ENCODE data around the gene RPS14.
A peak's percentile ranks its signal among the peaks of the same experiment; 100 is the strongest.

Gene RPS14
- total RNA-seq: 692 to 1,074 (median 863) reads per million in 9 experiments

GRCh38 chr5:150449517-150450339, at the start of gene RPS14:
Gene RPS14, minus strand, starts transcription at chr5:150449739. Its CDS starts 2,006 bp downstream, at chr5:150447733.
- H3K27me3 Mint-ChIP-seq: no peaks in the 10 kb centered on the region
- ATAC-seq (replicated peaks): peak; percentile 91
- peak within 1 kb of the TSS; percentile 99 for H3K27ac Mint-ChIP-seq
- H3K36me3 Mint-ChIP-seq (ENCODE audit: insufficient read depth): peaks cover 51% of the 10 kb centered on the region
- peak within 1 kb of the TSS; percentile 89 to 90 for H3K4me3 Mint-ChIP-seq
- peak; percentile 92 to 93 (median 93) for DNase-seq
- peaks cover 23 to 30% of the 10 kb centered on the region in 2 donors for H3K4me1 Mint-ChIP-seq (ENCODE audit: low read depth in 2 of 2)
- H3K9me3 Mint-ChIP-seq: no peaks in the 10 kb centered on the region

DNA sequence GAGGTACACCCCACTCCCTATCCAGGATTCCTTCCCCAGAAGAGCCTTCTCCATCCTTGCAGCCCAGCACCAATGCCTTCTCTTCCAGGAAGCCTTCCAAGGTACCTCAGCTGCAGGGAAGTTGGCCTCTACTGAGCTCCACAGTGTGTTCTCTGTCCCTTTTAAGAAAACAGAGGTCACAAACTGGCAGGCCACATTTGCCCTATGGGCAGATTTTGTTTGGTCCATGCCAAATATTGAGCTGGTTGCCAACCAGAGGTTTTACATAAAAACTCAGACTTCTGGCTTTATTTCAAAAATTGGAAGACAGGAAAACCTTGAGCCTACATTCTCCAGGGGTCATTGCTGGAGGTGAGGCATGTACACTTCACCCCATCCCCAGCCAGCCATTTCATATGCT, 49.4 kb upstream of the RPS14 start:
- DNase-seq: no peak
- Mint-ChIP-seq H3K27ac (no peak overlapping the region), H3K9me3 (no peaks in the 10 kb centered on the region), H3K36me3 (ENCODE audit: insufficient read depth) (peaks cover 4% of the 10 kb centered on the region), H3K4me3 (no peak overlapping the region), H3K4me1 (ENCODE audit: low read depth in 2 of 2) (peaks cover 0 to 3% of the 10 kb centered on the region in 2 donors), H3K27me3 (peaks cover 4 to 15% of the 10 kb centered on the region in 2 donors)
- no peak for ATAC-seq (replicated peaks)

- H3K4me1 Mint-ChIP-seq (ENCODE audit: low read depth in 2 of 2): peaks cover 0 to 3% of the 10 kb centered on the region in 2 donors
- H3K36me3 Mint-ChIP-seq (ENCODE audit: insufficient read depth): peaks cover 6% of the 10 kb centered on the region
- no peak overlapping the region for H3K27ac Mint-ChIP-seq
- H3K4me3 Mint-ChIP-seq: no peak overlapping the region
- no peaks in the 10 kb centered on the region for H3K9me3 Mint-ChIP-seq
- no peak for DNase-seq
- peaks cover 4 to 15% of the 10 kb centered on the region in 2 donors for H3K27me3 Mint-ChIP-seq
- ATAC-seq (replicated peaks): no peak
Measured at GRCh38 chr5:150498501-150498900, 49.0 kb upstream of the RPS14 start.

- no peaks in the 10 kb centered on the region for H3K9me3 Mint-ChIP-seq
- H3K4me3 Mint-ChIP-seq: no peak overlapping the region
- DNase-seq (no peak), ATAC-seq (replicated peaks) (no peak)
- peaks cover 4 to 15% of the 10 kb centered on the region in 2 donors for H3K27me3 Mint-ChIP-seq
- H3K36me3 Mint-ChIP-seq (ENCODE audit: insufficient read depth): peaks cover 7% of the 10 kb centered on the region
- H3K27ac Mint-ChIP-seq: no peak overlapping the region
- peaks cover 0 to 3% of the 10 kb centered on the region in 2 donors for H3K4me1 Mint-ChIP-seq (ENCODE audit: low read depth in 2 of 2)
Measured at GRCh38 chr5:150497989-150498317, 48.4 kb upstream of the RPS14 start.

GRCh38 chr5:150497274-150497988, 47.9 kb upstream of the RPS14 start:
- Mint-ChIP-seq H3K4me1 (ENCODE audit: low read depth in 2 of 2) (peaks cover 0 to 3% of the 10 kb centered on the region in 2 donors), H3K27ac (no peak overlapping the region), H3K4me3 (no peak overlapping the region), H3K36me3 (ENCODE audit: insufficient read depth) (peaks cover 7% of the 10 kb centered on the region), H3K9me3 (no peaks in the 10 kb centered on the region), H3K27me3 (peaks cover 4 to 17% of the 10 kb centered on the region in 2 donors)
- ATAC-seq (replicated peaks) (no peak), DNase-seq (no peak)

DNA sequence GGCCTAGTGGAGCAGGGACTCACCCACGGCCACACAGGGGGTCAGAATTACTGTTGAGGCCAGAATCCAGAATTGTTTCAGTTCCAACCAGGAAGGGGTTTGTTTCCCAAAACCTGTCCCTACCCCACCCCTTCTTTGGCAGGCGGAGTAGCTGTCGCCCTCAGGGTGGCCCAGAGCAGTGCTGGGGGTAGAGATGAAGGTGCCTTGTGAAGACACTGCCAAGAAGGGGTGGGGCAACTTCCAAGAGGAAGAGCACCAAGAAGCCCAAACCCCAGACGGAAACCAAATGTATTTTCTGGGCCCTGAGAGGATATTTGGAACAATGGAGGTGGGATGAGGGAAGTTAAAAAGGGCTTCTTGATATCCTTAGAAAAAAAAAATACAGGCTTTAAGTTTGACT, 47.0 kb upstream of the RPS14 start:
- ATAC-seq (replicated peaks): no peak
- peaks cover 10% of the 10 kb centered on the region for H3K36me3 Mint-ChIP-seq (ENCODE audit: insufficient read depth)
- H3K9me3 Mint-ChIP-seq: no peaks in the 10 kb centered on the region
- H3K4me1 Mint-ChIP-seq (ENCODE audit: low read depth in 2 of 2): peaks cover 0 to 3% of the 10 kb centered on the region in 2 donors
- H3K4me3 Mint-ChIP-seq: no peak overlapping the region
- DNase-seq: no peak
- peaks cover 1 to 19% of the 10 kb centered on the region in 2 donors for H3K27me3 Mint-ChIP-seq
- no peak overlapping the region for H3K27ac Mint-ChIP-seq

GRCh38 chr5:150496098-150496497, 46.6 kb upstream of the RPS14 start:
- H3K4me3 Mint-ChIP-seq: no peak overlapping the region
- peaks cover 0 to 18% of the 10 kb centered on the region in 2 donors for H3K27me3 Mint-ChIP-seq
- peaks cover 10% of the 10 kb centered on the region for H3K36me3 Mint-ChIP-seq (ENCODE audit: insufficient read depth)
- DNase-seq (no peak), ATAC-seq (replicated peaks) (no peak)
- H3K27ac Mint-ChIP-seq: no peak overlapping the region
- H3K4me1 Mint-ChIP-seq (ENCODE audit: low read depth in 2 of 2): peaks cover 0 to 3% of the 10 kb centered on the region in 2 donors
- no peaks in the 10 kb centered on the region for H3K9me3 Mint-ChIP-seq

DNA sequence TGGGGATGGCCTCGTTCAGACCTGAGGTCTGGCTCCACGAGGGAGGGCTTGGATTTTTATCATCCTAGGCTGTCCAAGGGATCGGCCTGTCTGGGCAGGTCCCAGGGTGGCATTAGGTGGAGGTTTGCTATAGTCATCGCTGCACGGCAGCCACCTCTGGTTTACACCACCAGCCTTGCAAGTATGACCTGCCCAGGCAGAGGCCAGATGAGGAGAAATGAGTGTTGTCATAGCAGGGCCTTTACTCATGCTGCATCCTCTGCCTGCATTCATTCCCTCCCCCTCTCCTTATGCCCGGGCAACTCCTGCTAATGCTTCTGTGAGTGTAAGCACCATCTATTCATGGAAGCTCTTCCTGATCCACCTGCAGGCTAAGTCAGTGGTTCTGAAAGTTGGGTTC, 43.1 kb upstream of the RPS14 start:
- DNase-seq (no peak), ATAC-seq (replicated peaks) (no peak)
- H3K27ac Mint-ChIP-seq: no peak overlapping the region
- H3K36me3 Mint-ChIP-seq (ENCODE audit: insufficient read depth): peaks cover 6% of the 10 kb centered on the region
- H3K27me3 Mint-ChIP-seq: peaks cover 6 to 30% of the 10 kb centered on the region in 2 donors
- no peak overlapping the region for H3K4me3 Mint-ChIP-seq
- H3K4me1 Mint-ChIP-seq (ENCODE audit: low read depth in 2 of 2): peaks cover 0 to 1% of the 10 kb centered on the region in 2 donors
- no peaks in the 10 kb centered on the region for H3K9me3 Mint-ChIP-seq

DNA sequence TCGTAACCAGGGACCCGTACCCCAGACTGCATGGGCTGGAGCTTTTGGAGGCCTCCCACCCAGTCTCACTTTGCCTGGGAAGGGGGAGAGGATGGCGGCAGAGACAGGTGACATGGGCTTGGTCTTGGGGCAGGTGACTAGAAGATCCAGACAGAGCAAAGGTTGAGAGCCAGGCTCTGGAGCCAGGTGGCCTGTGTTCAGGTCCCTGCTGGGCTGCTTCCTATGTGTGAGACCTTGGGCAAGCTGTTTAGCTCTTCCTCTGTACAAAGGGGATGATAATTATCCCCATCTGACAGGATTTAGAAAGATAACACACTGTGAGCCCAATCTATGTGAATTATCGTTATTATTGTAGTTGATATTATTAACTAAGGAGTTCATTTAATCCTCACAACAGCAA, 42.3 kb upstream of the RPS14 start:
- ATAC-seq (replicated peaks): no peak
- no peaks in the 10 kb centered on the region for H3K9me3 Mint-ChIP-seq
- no peak for DNase-seq
- H3K4me1 Mint-ChIP-seq (ENCODE audit: low read depth in 2 of 2): peaks cover 0 to 5% of the 10 kb centered on the region in 2 donors
- no peak overlapping the region for H3K4me3 Mint-ChIP-seq
- H3K27ac Mint-ChIP-seq: no peak overlapping the region
- H3K27me3 Mint-ChIP-seq: peaks cover 12 to 34% of the 10 kb centered on the region in 2 donors
- peaks cover 11% of the 10 kb centered on the region for H3K36me3 Mint-ChIP-seq (ENCODE audit: insufficient read depth)

DNA sequence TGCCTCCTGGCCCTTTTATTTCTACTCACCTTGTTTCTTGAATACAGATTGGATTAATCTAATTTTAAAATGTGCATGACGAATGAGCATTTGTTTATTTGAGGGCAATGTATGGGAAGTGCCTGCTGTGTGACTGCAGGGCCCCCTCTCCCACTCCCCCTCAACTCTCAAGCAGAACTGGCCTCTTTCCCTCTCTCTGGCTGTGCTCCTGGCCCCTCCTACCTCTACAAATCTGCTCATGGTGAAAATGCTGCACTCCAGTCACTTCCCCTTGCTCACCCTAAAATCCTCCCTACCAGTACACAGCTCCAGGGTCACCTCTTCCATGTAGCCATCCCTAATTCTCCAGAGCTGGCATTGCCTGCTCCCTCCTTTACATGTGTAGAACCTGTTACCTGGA, 41.2 kb upstream of the RPS14 start:
- no peak for DNase-seq
- no peaks in the 10 kb centered on the region for H3K9me3 Mint-ChIP-seq
- peaks cover 0 to 6% of the 10 kb centered on the region in 2 donors for H3K4me1 Mint-ChIP-seq (ENCODE audit: low read depth in 2 of 2)
- H3K27me3 Mint-ChIP-seq: peaks cover 12 to 34% of the 10 kb centered on the region in 2 donors
- H3K36me3 Mint-ChIP-seq (ENCODE audit: insufficient read depth): peaks cover 11% of the 10 kb centered on the region
- no peak for ATAC-seq (replicated peaks)
- H3K4me3 Mint-ChIP-seq: no peak overlapping the region
- H3K27ac Mint-ChIP-seq: no peak overlapping the region

DNA sequence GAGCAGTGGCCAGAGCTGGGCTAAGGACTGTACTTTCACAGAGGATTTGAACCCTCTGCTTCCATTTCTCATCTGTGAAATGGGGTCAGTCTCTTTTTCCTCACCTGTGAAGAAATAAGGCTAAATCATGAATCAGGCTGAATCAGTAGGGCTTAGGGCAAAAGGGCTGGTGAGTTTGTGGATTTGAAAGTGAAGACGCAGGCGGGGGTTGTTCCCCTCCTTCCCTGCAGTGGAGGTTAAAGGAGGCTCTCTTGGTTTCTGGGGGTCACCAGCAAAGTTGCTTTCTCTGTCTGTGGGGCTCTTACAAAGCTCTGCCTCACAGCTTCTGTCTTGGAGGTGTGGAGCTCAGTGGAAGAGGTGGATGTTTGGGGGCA, 40.7 kb upstream of the RPS14 start:
- H3K27me3 Mint-ChIP-seq: peaks cover 13 to 34% of the 10 kb centered on the region in 2 donors
- H3K9me3 Mint-ChIP-seq: no peaks in the 10 kb centered on the region
- no peak overlapping the region for H3K27ac Mint-ChIP-seq
- peaks cover 11% of the 10 kb centered on the region for H3K36me3 Mint-ChIP-seq (ENCODE audit: insufficient read depth)
- no peak overlapping the region for H3K4me3 Mint-ChIP-seq
- peaks cover 0 to 6% of the 10 kb centered on the region in 2 donors for H3K4me1 Mint-ChIP-seq (ENCODE audit: low read depth in 2 of 2)
- no peak for ATAC-seq (replicated peaks)
- DNase-seq: no peak

DNA sequence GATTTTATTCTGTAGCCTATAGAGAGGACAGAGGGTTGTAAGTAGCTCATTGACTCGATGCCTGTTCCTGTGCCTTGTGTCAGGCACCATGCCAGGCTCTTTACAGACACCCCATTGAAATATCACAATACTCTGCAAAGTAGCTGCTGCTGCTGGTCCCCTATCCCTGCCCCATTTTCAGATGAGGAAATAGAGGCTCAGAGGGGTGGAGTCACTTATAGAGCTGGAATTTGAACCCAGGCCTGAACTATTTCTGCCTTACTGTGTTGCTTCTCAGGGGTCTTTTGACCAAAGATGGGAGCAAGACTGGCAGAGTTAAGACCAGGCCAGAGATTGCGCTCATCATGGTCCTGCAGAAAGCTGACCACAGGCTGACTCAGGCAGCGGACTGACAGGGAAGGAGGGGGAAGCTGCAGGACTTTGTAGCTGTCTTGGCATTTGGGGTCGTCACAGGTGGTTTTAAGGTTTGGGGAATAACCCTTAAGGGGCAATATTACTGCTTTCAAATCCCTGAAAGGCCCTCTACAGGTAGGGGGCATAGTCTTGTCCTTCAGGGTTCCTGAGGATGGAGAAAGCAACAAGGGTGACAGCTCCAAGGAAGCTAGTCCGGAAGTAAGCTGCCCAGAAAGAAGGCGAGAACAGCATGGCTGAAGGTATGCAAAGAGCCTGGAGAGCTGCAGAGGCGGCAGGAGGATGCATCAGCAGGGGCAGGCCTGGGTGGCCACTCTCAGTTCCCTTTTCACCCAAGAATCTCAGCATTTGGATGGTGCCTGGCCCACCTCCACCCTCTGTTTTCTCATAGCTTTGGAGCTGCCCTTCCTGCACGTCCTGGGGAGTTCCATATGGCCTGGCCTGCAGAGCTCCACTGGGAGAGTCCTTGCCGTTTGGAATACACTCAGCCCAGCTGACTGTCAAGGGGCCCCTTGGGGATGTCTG, 40.1 kb upstream of the RPS14 start:
- Mint-ChIP-seq H3K27me3 (peaks cover 17 to 34% of the 10 kb centered on the region in 2 donors), H3K4me1 (ENCODE audit: low read depth in 2 of 2) (peaks cover 3 to 7% of the 10 kb centered on the region in 2 donors), H3K27ac (no peak overlapping the region), H3K36me3 (ENCODE audit: insufficient read depth) (peaks cover 11% of the 10 kb centered on the region), H3K4me3 (no peak overlapping the region), H3K9me3 (no peaks in the 10 kb centered on the region)
- DNase-seq (no peak), ATAC-seq (replicated peaks) (no peak)
